CD14-positive monocyte (primary cell): ENCODE data around the gene CELF2. TPM values are rescaled to one million over a fixed set of nuclear protein-coding genes. Genes with fewer than 3 reads are reported as not detected.

ENCODE experiments used
- DNase-seq, 3 donors: peaks; one replicate each; pipeline ENCODE4 v3.0.0-alpha.2; 2011 to 2022
- H2AFZ ChIP-seq: 2 replicates; pipeline ENCODE4 v1.6.0; 2012; ENCODE audit warnings: mild to moderate bottlenecking, low read depth, low read length, inconsistent platforms; ENCODE audit not compliant: insufficient read depth, poor library complexity, severe bottlenecking
- H3K27ac ChIP-seq, 2 donors: 1 replicate in 1 of 2; 2 replicates in 1 of 2; pipeline ENCODE4 v1.5.1; 2012 to 2013; ENCODE audit warnings: low read length in 2 of 2, control low read depth in 1 of 2, inconsistent platforms in 1 of 2, low read depth in 1 of 2, mild to moderate bottlenecking in 1 of 2
- H3K27me3 ChIP-seq, 2 donors: one replicate each; pipeline versions ENCODE4 v1.6.0 to v1.6.1; 2011 to 2013; ENCODE audit warnings: low read length in 2 of 2; ENCODE audit not compliant: control insufficient read depth in 2 of 2, insufficient read depth in 2 of 2
- H3K36me3 ChIP-seq, 2 donors: replicated peaks in 1 of 2; 1 replicate in 1 of 2; 2 replicates in 1 of 2; pipeline versions ENCODE4 v1.5.1 to v1.6.1; 2012 to 2013; ENCODE audit warnings: low read length in 2 of 2, control low read depth in 1 of 2, inconsistent platforms in 1 of 2, mild to moderate bottlenecking in 1 of 2; ENCODE audit not compliant: insufficient read depth in 2 of 2, control insufficient read depth in 1 of 2
- H3K4me1 ChIP-seq, 2 donors: 1 replicate in 1 of 2; 2 replicates in 1 of 2; pipeline versions ENCODE4 v1.5.1 to v1.6.1; 2012 to 2013; ENCODE audit warnings: low read length in 2 of 2, control low read depth in 1 of 2, inconsistent platforms in 1 of 2, mild to moderate bottlenecking in 1 of 2, moderate library complexity in 1 of 2; ENCODE audit not compliant: insufficient read depth in 2 of 2, control insufficient read depth in 1 of 2
- H3K4me2 ChIP-seq: replicated peaks from 2 replicates; pipeline ENCODE3; 2012; ENCODE audit warnings: low read length, moderate library complexity, mild to moderate bottlenecking; ENCODE audit not compliant: poor library complexity, severe bottlenecking; ENCODE audit errors: extremely low read depth
- H3K4me3 ChIP-seq, 3 experiments: fragments of 200-600 bp in 1 of 3; sonication (generic) in 1 of 3; replicated peaks in 1 of 3; 1 replicate in 2 of 3; 2 replicates in 1 of 3; pipeline ENCODE4 v1.5.1; 2011 to 2013; ENCODE audit warnings: low read length in 3 of 3, mild to moderate bottlenecking in 3 of 3, control low read depth in 2 of 3, low read depth in 2 of 3, inconsistent platforms in 1 of 3, moderate library complexity in 1 of 3
- H3K79me2 ChIP-seq: 2 replicates; pipeline ENCODE4 v1.6.0; 2012; ENCODE audit warnings: mild to moderate bottlenecking, control low read depth, inconsistent platforms, low read length, moderate library complexity; ENCODE audit not compliant: insufficient read depth
- H3K9ac ChIP-seq: 2 replicates; pipeline ENCODE4 v1.6.0; 2017; ENCODE audit warnings: low read length, mild to moderate bottlenecking; ENCODE audit not compliant: insufficient read depth, poor library complexity, severe bottlenecking
- H3K9me3 ChIP-seq, 2 donors: replicated peaks in 1 of 2; 1 replicate in 1 of 2; 2 replicates in 1 of 2; pipeline versions ENCODE4 v1.5.1 to v1.6.1; 2012 to 2013; ENCODE audit warnings: low read length in 2 of 2, control low read depth in 1 of 2; ENCODE audit not compliant: control insufficient read depth in 1 of 2, insufficient read depth in 1 of 2
- H4K20me1 ChIP-seq: 2 replicates; pipeline ENCODE4 v1.6.0; 2012; ENCODE audit warnings: mild to moderate bottlenecking, low read length, control low read depth, moderate library complexity; ENCODE audit not compliant: insufficient read depth
- H3K27ac Mint-ChIP-seq, 7 donors: one replicate each; pipeline ENCODE4 v1.8.0; 2020; ENCODE audit warnings: mild to moderate bottlenecking in 7 of 7, mixed read lengths in 7 of 7, moderate library complexity in 6 of 7, inconsistent platforms in 2 of 7
- H3K27me3 Mint-ChIP-seq, 3 donors: one replicate each; pipeline ENCODE4 v1.8.0; 2021 to 2022; ENCODE audit warnings: low read depth in 3 of 3, mild to moderate bottlenecking in 3 of 3, mixed read lengths in 3 of 3, moderate library complexity in 3 of 3, inconsistent platforms in 1 of 3
- H3K36me3 Mint-ChIP-seq, 2 donors: one replicate each; pipeline ENCODE4 v1.8.0; 2020; ENCODE audit warnings: mixed read lengths in 2 of 2, inconsistent platforms in 1 of 2, mild to moderate bottlenecking in 1 of 2
- H3K4me1 Mint-ChIP-seq: one replicate; pipeline ENCODE4 v1.8.0; 2020; ENCODE audit warnings: mild to moderate bottlenecking, mixed read lengths
- H3K4me3 Mint-ChIP-seq, 2 donors: one replicate each; pipeline ENCODE4 v1.8.0; 2020; ENCODE audit warnings: mild to moderate bottlenecking in 2 of 2, mixed read lengths in 2 of 2, moderate library complexity in 1 of 2
- H3K9me3 Mint-ChIP-seq, 7 donors: one replicate each; pipeline ENCODE4 v1.8.0; 2020 to 2022; ENCODE audit warnings: mixed read lengths in 7 of 7, mild to moderate bottlenecking in 6 of 7, moderate library complexity in 6 of 7, inconsistent platforms in 2 of 7
- CTCF ChIP-seq: fragments of 200-600 bp; IDR thresholded peaks from one replicate; pipeline ENCODE4 v1.8.0; 2022; ENCODE audit warnings: antibody characterized with exemption, mild to moderate bottlenecking
- WGBS: methylation state at CpG from one replicate; pipeline ENCODE4 v1.1.5; 2013; ENCODE audit warnings: missing lambda C conversion rate; ENCODE audit not compliant: insufficient coverage; 5-methylcytosine and 5-hydroxymethylcytosine counted together
- intact Hi-C, 2 donors: fragments of 100-400 bp; cut with micrococcal nuclease; formaldehyde crosslinking; loops; one replicate each; pipeline versions ENCODE4 v1.15.0 to v1.15.1; 2023
- polyA plus RNA-seq, 3 donors: library from polyadenylated mRNA; depleted of rRNA in 1 of 3; unstranded in 2 of 3; stranded (reverse) in 1 of 3; fragments of 300-500 nt in 2 of 3; fragments of >200 nt in 1 of 3; fragmentation: Illumina TruSeq in 2 of 3; gene quantifications; 1 replicate in 2 of 3; 2 replicates in 1 of 3; pipeline ENCODE4 v1.2.3, GENCODE V29; 2012 to 2021

The CELF2 gene
- polyA plus RNA-seq, 3 donors: 53.5 to 93.3 (median 80.5) TPM

- intact Hi-C loops: no loop called here
- H3K27ac ChIP-seq: no peak overlapping the region
- peaks cover 5% of the 10 kb centered on the region in 2 donors for H3K4me1 ChIP-seq
- no peak overlapping the region for H3K9ac ChIP-seq
- no peaks in the 10 kb centered on the region for H3K9me3 Mint-ChIP-seq
- no peak for DNase-seq
- H3K4me3 ChIP-seq: no peak overlapping the region
- 88% methylated on average over 3 of the region's 6 CpGs for WGBS
- no peak overlapping the region for H2AFZ ChIP-seq
- H3K27ac Mint-ChIP-seq: no peak overlapping the region
- H3K4me1 Mint-ChIP-seq: peaks cover 14% of the 10 kb centered on the region
- H3K27me3 ChIP-seq: no peaks in the 10 kb centered on the region
- no peak overlapping the region for H3K4me2 ChIP-seq
- H3K27me3 Mint-ChIP-seq: peaks cover 0 to 3% (median 2%) of the 10 kb centered on the region in 3 donors
- no peaks in the 10 kb centered on the region for H3K9me3 ChIP-seq
- H3K4me3 Mint-ChIP-seq: no peak overlapping the region
- H4K20me1 ChIP-seq: peaks cover 3% of the 10 kb centered on the region
- H3K36me3 ChIP-seq: no peaks in the 10 kb centered on the region
- no peak for TF ChIP-seq CTCF
- no peaks in the 10 kb centered on the region for H3K79me2 ChIP-seq
- H3K36me3 Mint-ChIP-seq: no peaks in the 10 kb centered on the region
Observed at GRCh38 chr10:11116817-11117216, 99.1 kb downstream of the CELF2 start.

GRCh38 chr10:11118686-11119085, 101.0 kb downstream of the CELF2 start:
- H4K20me1 ChIP-seq: no peaks in the 10 kb centered on the region
- H3K4me3 Mint-ChIP-seq: no peak overlapping the region
- intact Hi-C loops: no loop called here
- H3K79me2 ChIP-seq: no peaks in the 10 kb centered on the region
- peaks cover 1 to 3% (median 2%) of the 10 kb centered on the region in 3 donors for H3K27me3 Mint-ChIP-seq
- H3K27ac ChIP-seq: no peak overlapping the region
- DNase-seq: no peak
- peaks cover 0 to 3% of the 10 kb centered on the region in 2 donors for H3K4me1 ChIP-seq
- H3K36me3 Mint-ChIP-seq: no peaks in the 10 kb centered on the region
- peaks cover 7% of the 10 kb centered on the region for H3K4me1 Mint-ChIP-seq
- H3K9ac ChIP-seq: no peak overlapping the region
- WGBS: 91% methylated on average over 1 of the region's 4 CpGs
- H3K4me2 ChIP-seq: no peak overlapping the region
- no peaks in the 10 kb centered on the region for H3K36me3 ChIP-seq
- no peak overlapping the region for H2AFZ ChIP-seq
- H3K4me3 ChIP-seq: no peak overlapping the region
- no peaks in the 10 kb centered on the region for H3K27me3 ChIP-seq
- no peak for TF ChIP-seq CTCF
- no peak overlapping the region for H3K27ac Mint-ChIP-seq
- H3K9me3 ChIP-seq: no peaks in the 10 kb centered on the region
- H3K9me3 Mint-ChIP-seq: no peaks in the 10 kb centered on the region
